Subcutaneous preadipocyte (primary cell): ENCODE data around the gene FZD4. TPM values are rescaled to one million over a fixed set of nuclear protein-coding genes. Genes with fewer than 3 reads are reported as not detected.

ENCODE experiments used
- total RNA-seq: library from RNA; depleted of rRNA; stranded (reverse); fragments of >200 nt; gene quantifications from 2 replicates; pipeline ENCODE4 v1.2.3, GENCODE V29; 2012

FZD4 gene
- total RNA-seq, result 7.0 and 13.2 TPM in 2 replicates

GRCh38 chr11:86955361-86956120, at the start of gene FZD4:
Gene FZD4, minus strand, starts transcription at chr11:86955395. Its CDS starts 310 bp downstream, at chr11:86955085.

Other genes starting within 250 kb of the FZD4 start
- gene PRSS23, start 154.9 kb downstream of the FZD4 start, total RNA-seq, result 57.0 and 70.6 TPM in 2 replicates
- 31.7 and 32.7 TPM in 2 replicates for gene TMEM135, start 82.5 kb upstream of the FZD4 start, total RNA-seq